ENCODE data around the gene PLOD2. TPM values are rescaled to one million over a fixed set of nuclear protein-coding genes. Genes with fewer than 3 reads are reported as not detected.
A peak's percentile ranks its signal among the peaks of the same experiment; 100 is the strongest.

PLOD2 gene
- total RNA-seq (2021): 17.9 and 19.3 TPM in 2 replicates
- long read RNA-seq, transcript PLOD2-201 (20 exons, 3,732 nt): minor isoform, 41 of 192 reads
- long read RNA-seq, transcript PLOD2-202 (19 exons, 3,665 nt): major isoform, 116 of 192 reads
- long read RNA-seq, partial matches to known transcripts: 13 of 192 reads
- long read RNA-seq, other reads (novel, unspliced or antisense): 22 of 192 reads

DNA sequence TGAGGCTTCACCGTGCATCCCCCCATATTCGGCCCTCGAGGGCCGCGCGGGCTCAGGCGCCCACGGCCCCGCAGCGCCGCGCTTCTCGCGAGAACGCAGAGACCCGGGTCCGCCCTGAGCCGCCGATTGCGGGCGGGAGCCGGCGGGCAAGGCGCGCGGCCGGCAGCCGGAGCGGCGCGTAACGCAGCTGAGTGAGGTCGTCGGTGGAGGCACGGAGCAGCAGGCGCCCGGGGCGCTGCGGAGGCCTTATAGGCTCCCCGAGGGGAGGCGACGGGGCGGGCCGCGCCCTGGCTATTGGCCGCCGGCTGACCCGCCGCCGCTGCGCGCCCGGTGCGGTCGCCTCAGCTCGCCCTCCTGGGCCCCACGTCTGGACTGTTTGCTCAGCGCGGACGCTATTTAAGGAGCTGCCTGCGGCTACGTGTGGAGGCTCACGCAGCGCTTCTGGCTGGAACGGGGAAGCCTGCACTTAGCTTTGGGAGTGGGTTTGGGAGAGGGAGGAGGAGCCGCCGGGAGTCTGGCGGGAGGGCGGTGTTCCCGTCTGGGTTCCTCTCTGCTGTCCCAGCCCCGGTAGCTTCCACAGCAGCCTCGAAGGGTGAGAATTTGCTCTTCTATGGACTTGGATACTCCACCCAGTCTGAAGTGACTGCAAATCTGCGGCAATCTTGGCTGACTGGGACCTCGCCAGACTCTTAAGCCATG lies at the start of gene PLOD2:
Gene PLOD2 (minus strand): TSS at position 221 of the 699 bp plus-strand sequence. CDS start 195 bp downstream, at position 26.
- Histone ChIP-seq H3K18ac (ENCODE audit: insufficient read length, low read depth, low read length) (peak within 1 kb of the TSS; percentile 77), H3K9me3 (ENCODE audit: control insufficient read depth, low read depth, low read length) (no peaks in the 10 kb centered on the region), H2BK120ac (ENCODE audit: low read depth, low read length, poor library complexity, severe bottlenecking) (no peak within 1 kb of the TSS), H3K23me2 (ENCODE audit: insufficient read length, low read depth, low read length, poor library complexity, severe bottlenecking) (no peaks in the 10 kb centered on the region), H4K5ac (ENCODE audit: insufficient read length, low read depth, low read length) (no peak within 1 kb of the TSS), H3K56ac (ENCODE audit: insufficient read length, low read depth, low read length) (no peak within 1 kb of the TSS), H3T11ph (ENCODE audit: low read length) (no peak within 1 kb of the TSS), H2AK5ac (ENCODE audit: insufficient read length, low read length) (no peak within 1 kb of the TSS), H2AFZ (ENCODE audit: low read length) (peak within 1 kb of the TSS; percentile 66), H2BK15ac (ENCODE audit: low read depth, low read length) (no peak within 1 kb of the TSS), H2BK20ac (ENCODE audit: low read depth, low read length, poor library complexity, severe bottlenecking) (no peak within 1 kb of the TSS), H3K79me1 (ENCODE audit: insufficient read depth, low read depth, low read length, poor library complexity, severe bottlenecking) (no peaks in the 10 kb centered on the region), H3K4ac (ENCODE audit: low read depth, low read length) (no peak within 1 kb of the TSS), H2BK5ac (ENCODE audit: insufficient read length, low read length) (no peak within 1 kb of the TSS), H4K8ac (replicated peaks; ENCODE audit: insufficient read length, low read depth, low read length) (no peak within 1 kb of the TSS), H3K4me1 (ENCODE audit: insufficient read depth, low read length) (peaks cover 5% of the 10 kb centered on the region; the same call in 1 of the 2 replicates), H3K27ac (ENCODE audit: insufficient read length, low read depth, low read length) (peak within 1 kb of the TSS; percentile 49), H3K4me2 (ENCODE audit: insufficient read depth, insufficient read length, low read length) (peak within 1 kb of the TSS; percentile 78), H3K14ac (ENCODE audit: insufficient read depth, low read length) (peak within 1 kb of the TSS; percentile 81), H4K91ac (ENCODE audit: insufficient read length, low read depth, low read length) (no peak within 1 kb of the TSS), H3K23ac (ENCODE audit: insufficient read length, low read depth, low read length) (no peak within 1 kb of the TSS), H3K79me2 (ENCODE audit: insufficient read depth, low read length) (no peaks in the 10 kb centered on the region; the same call in 1 of the 2 replicates), H4K20me1 (ENCODE audit: control insufficient read depth, insufficient read depth, insufficient read length) (no peaks in the 10 kb centered on the region), H2BK12ac (ENCODE audit: insufficient read length, low read depth, low read length) (no peak within 1 kb of the TSS), H3K27me3 (ENCODE audit: insufficient read depth, low read length) (no peaks in the 10 kb centered on the region), H3K9ac (ENCODE audit: extremely low read depth, insufficient read length, low read length) (peak within 1 kb of the TSS; percentile 74)
- H3K27ac Mint-ChIP-seq: peak within 1 kb of the TSS; percentile 85 to 93 (median 92)
- WGBS (ENCODE audit: extremely low coverage, insufficient read length, low lambda C conversion rate): no CpG with 5 or more reads among the region's 74 CpGs
- H3K36me3 Mint-ChIP-seq (ENCODE audit: insufficient read depth in 1 of 3, low read depth in 3 of 3): no peaks in the 10 kb centered on the region; a peak in 1 of 7 replicates
- H3K9me3 Mint-ChIP-seq: no peaks in the 10 kb centered on the region
- H3K4me1 Mint-ChIP-seq: peaks cover 30 to 48% of the 10 kb centered on the region in 2 experiments
- peak within 1 kb of the TSS; percentile 80 to 88 for H3K4me3 Mint-ChIP-seq
- peak; percentile 74 for DNase-seq
- peaks cover 16% of the 10 kb centered on the region for H3K27me3 Mint-ChIP-seq (ENCODE audit: low read depth)
- TF ChIP-seq, protein P1, sequence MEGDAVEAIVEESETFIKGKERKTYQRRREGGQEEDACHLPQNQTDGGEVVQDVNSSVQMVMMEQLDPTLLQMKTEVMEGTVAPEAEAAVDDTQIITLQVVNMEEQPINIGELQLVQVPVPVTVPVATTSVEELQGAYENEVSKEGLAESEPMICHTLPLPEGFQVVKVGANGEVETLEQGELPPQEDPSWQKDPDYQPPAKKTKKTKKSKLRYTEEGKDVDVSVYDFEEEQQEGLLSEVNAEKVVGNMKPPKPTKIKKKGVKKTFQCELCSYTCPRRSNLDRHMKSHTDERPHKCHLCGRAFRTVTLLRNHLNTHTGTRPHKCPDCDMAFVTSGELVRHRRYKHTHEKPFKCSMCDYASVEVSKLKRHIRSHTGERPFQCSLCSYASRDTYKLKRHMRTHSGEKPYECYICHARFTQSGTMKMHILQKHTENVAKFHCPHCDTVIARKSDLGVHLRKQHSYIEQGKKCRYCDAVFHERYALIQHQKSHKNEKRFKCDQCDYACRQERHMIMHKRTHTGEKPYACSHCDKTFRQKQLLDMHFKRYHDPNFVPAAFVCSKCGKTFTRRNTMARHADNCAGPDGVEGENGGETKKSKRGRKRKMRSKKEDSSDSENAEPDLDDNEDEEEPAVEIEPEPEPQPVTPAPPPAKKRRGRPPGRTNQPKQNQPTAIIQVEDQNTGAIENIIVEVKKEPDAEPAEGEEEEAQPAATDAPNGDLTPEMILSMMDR (conservative IDR thresholded peaks at IDR 0.05): no peak

All from H9 (cell line).